Upper lobe of left lung (tissue), 4 donors: ENCODE measurements around the gene CHAD.

Experiments
- EP300 ChIP-seq, 4 donors: sonication (generic); formaldehyde crosslinking; IDR thresholded peaks; one replicate each; pipeline ENCODE4 v1.5.1; 2017; ENCODE audit warnings: antibody characterized with exemption in 4 of 4, control low read depth in 2 of 4
- POLR2A ChIP-seq, 4 donors: fragments of 450-650 bp; IDR thresholded peaks; one replicate each; pipeline ENCODE4 v1.5.1; 2016 to 2017; ENCODE audit warnings: antibody characterized with exemption in 4 of 4, mild to moderate bottlenecking in 2 of 4
- POLR2AphosphoS5 ChIP-seq, 2 donors: sonication (generic); formaldehyde crosslinking; IDR thresholded peaks; one replicate each; pipeline ENCODE4 v1.5.1; 2017; ENCODE audit warnings: antibody characterized with exemption in 2 of 2
- TF ChIP-seq, protein P1 (sequence below), 6 experiments: fragments of 450-650 bp in 4 of 6; fragments of 200-600 bp in 2 of 6; sonication (generic) in 2 of 6; IDR thresholded peaks; one replicate each; pipeline ENCODE4 v1.5.1; 2016 to 2019; ENCODE audit warnings: antibody characterized with exemption in 6 of 6

DNA sequence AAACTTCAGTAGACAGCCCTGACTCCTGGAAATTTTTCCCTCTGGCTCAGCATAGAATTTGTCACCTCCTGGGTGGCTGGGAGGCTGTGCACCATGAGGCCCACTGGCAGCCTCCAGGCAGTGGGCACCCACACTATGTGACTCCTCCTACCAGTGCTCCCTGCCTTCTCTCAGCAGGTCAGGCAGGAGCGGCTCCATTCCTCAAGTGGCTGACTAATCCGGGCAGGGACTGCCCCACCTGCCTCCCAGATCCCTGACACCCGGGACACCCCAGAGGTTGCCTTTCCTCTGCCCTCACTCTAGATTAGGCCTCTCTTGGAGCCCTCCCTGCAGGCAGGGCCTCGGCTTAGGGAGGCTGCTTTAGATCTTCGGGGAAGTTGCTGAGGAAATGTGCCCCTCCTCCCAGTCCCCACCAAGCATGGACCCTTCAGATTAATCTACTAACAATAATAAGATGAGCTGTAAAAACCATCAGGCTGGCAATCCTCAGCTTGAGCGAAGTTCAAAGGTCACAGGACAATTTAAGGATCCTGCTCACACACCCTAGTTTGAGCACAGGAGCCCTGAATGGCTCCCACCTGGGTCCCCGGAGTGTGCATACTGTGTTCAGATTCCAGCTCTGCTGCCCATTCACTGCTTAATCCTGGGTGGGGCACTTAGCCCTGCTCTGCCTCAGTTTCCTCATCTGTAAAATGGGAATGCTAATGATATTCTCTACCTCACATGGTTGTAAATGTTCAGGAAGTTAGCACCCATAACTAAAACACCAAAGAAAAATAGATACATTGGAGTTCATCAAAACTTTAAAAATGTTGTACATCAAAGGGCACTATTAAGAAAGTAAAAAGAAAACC is 29.6 kb upstream of the CHAD start:
- TF ChIP-seq, protein P1, sequence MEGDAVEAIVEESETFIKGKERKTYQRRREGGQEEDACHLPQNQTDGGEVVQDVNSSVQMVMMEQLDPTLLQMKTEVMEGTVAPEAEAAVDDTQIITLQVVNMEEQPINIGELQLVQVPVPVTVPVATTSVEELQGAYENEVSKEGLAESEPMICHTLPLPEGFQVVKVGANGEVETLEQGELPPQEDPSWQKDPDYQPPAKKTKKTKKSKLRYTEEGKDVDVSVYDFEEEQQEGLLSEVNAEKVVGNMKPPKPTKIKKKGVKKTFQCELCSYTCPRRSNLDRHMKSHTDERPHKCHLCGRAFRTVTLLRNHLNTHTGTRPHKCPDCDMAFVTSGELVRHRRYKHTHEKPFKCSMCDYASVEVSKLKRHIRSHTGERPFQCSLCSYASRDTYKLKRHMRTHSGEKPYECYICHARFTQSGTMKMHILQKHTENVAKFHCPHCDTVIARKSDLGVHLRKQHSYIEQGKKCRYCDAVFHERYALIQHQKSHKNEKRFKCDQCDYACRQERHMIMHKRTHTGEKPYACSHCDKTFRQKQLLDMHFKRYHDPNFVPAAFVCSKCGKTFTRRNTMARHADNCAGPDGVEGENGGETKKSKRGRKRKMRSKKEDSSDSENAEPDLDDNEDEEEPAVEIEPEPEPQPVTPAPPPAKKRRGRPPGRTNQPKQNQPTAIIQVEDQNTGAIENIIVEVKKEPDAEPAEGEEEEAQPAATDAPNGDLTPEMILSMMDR (IDR thresholded peaks at IDR 0.05): no peak
- TF ChIP-seq POLR2A (IDR thresholded peaks at IDR 0.05) (no peak), POLR2AphosphoS5 (IDR thresholded peaks at IDR 0.05) (no peak), EP300 (IDR thresholded peaks at IDR 0.05) (no peak)
